Measurements from ENCODE around the gene KRT14. TPM values are rescaled to one million over a fixed set of nuclear protein-coding genes. Genes with fewer than 3 reads are reported as not detected.

Gene KRT14
- total and polyA plus RNA-seq, 2 of the 4 experiments (the other 2 are of a cell fraction): not detected

DNA sequence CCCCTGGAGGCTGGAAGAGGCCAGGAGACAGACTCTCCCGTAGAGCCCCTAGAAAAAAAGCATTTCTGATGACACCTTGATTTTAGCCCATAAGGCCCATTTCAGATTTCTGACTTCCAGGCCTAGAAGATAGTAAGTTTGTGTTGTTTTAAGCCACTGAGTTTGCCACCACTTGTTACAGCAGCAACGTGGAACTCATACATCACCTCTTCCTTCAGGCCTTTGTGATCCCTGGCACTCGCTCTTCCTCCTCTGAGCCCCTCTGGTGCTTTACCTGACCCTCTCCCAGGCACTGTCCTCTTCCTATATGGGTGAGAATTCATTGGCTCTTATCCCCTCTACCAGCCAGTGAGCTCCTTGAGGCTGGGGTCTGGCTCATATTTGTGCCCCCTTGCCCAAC is 39.9 kb downstream of the KRT14 start:
- ATAC-seq (ENCODE audit: low read depth): no peak

More for the DNA sequence above, 39.9 kb downstream of the KRT14 start:
- H2BK20ac ChIP-seq (ENCODE audit: low read depth, low read length): peak overlapping the region; percentile 97
- H3K36me3 ChIP-seq (ENCODE audit: control insufficient read depth, insufficient read depth, low read length): no peaks in the 10 kb centered on the region
- peaks cover 4% of the 10 kb centered on the region for H3K9me3 ChIP-seq (ENCODE audit: control insufficient read depth, insufficient read depth, low read length)
- H3K27ac ChIP-seq (ENCODE audit: insufficient read depth, low read length): no peak overlapping the region
- no CpG with 5 or more reads among the region's 3 CpGs for WGBS, 2 experiments (ENCODE audit: extremely low coverage in 2 of 2, insufficient read length in 1 of 2)
- intact Hi-C loops (cut with micrococcal nuclease): loop anchor here (5.0 kb wide), 1 partner anchor 900 kb away; the partner anchor contains the start of gene SMARCE1
- in situ Hi-C loops (cut with MboI; ENCODE audit: low sequenced_read_pairs): loop anchor here (5.0 kb wide), 1 partner anchor 640 kb away; no protein-coding TSS in a partner anchor
- H3K4me3 ChIP-seq (ENCODE audit: insufficient read depth, low read depth, low read length): no peak overlapping the region
- H2AK9ac ChIP-seq (replicated peaks; ENCODE audit: low read depth, low read length, poor library complexity): peak overlapping the region; percentile 100
- no peak overlapping the region for H3K18ac ChIP-seq (ENCODE audit: low read depth, low read length)
- TF ChIP-seq, protein P1, sequence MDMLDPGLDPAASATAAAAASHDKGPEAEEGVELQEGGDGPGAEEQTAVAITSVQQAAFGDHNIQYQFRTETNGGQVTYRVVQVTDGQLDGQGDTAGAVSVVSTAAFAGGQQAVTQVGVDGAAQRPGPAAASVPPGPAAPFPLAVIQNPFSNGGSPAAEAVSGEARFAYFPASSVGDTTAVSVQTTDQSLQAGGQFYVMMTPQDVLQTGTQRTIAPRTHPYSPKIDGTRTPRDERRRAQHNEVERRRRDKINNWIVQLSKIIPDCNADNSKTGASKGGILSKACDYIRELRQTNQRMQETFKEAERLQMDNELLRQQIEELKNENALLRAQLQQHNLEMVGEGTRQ (IDR thresholded peaks at IDR 0.05; ENCODE audit: low read depth, low read length): no peak
- TF ChIP-seq SMC3 (IDR thresholded peaks at IDR 0.05; ENCODE audit: low read depth, low read length): no peak
- TF ChIP-seq MXI1 (IDR thresholded peaks at IDR 0.05; ENCODE audit: borderline replicate concordance, low read depth, low read length): no peak
- TF ChIP-seq CTCF (conservative IDR thresholded peaks at IDR 0.05; ENCODE audit: low read depth, low read length): no peak
- TF ChIP-seq CEBPB (IDR thresholded peaks at IDR 0.05; ENCODE audit: low read depth, low read length): no peak
- TF ChIP-seq CHD1 (IDR thresholded peaks at IDR 0.05; ENCODE audit: low read depth, low read length): no peak
- no peak for TF ChIP-seq MAFK (IDR thresholded peaks at IDR 0.05; ENCODE audit: low read depth, low read length)
- TF ChIP-seq BHLHE40 (IDR thresholded peaks at IDR 0.05; ENCODE audit: low read depth, low read length): no peak
- BruUV-seq (replicated peaks): no TSS peak
- H2AK5ac ChIP-seq (ENCODE audit: low read depth, low read length): peak overlapping the region; percentile 100
- H3K14ac ChIP-seq (replicated peaks; ENCODE audit: low read depth, low read length): no peak overlapping the region
- ChIA-PET POLR2A (ENCODE audit: unreplicated experiment) (no interaction called here), CTCF (no interaction called here)
- dilution Hi-C loops (cut with HindIII; ENCODE audit: low sequenced_read_pairs, unreplicated experiment): no loop called here
- no peak overlapping the region for H2AFZ ChIP-seq (replicated peaks; ENCODE audit: low read length, poor library complexity)
- H3K4ac ChIP-seq (ENCODE audit: low read depth, low read length): peak overlapping the region; percentile 99
- peak overlapping the region; percentile 99 for H4K91ac ChIP-seq (ENCODE audit: insufficient read depth, low read depth, low read length)
- peaks cover 21% of the 10 kb centered on the region for H3K4me1 ChIP-seq (ENCODE audit: control insufficient read depth, insufficient read depth, low read length)
- peak overlapping the region; percentile 97 for H2BK120ac ChIP-seq (ENCODE audit: low read depth, low read length)
- no peak overlapping the region for H3K9ac ChIP-seq (ENCODE audit: low read depth, low read length)
- no peaks in the 10 kb centered on the region for H4K20me1 ChIP-seq (ENCODE audit: insufficient read depth, low read length)
- no peaks in the 10 kb centered on the region for H3K27me3 ChIP-seq (ENCODE audit: control insufficient read depth, insufficient read depth, low read length)
- no peak overlapping the region for H3K56ac ChIP-seq (ENCODE audit: extremely low read depth, insufficient read depth, low read length)
- no peak overlapping the region for H2BK5ac ChIP-seq (ENCODE audit: low read depth, low read length, poor library complexity, severe bottlenecking)
- no peak overlapping the region for H3K4me2 ChIP-seq (ENCODE audit: low read depth, low read length)
- H3K79me1 ChIP-seq (ENCODE audit: low read depth in 1 of 2, low read length in 2 of 2): no peaks in the 10 kb centered on the region
- no peak overlapping the region for H3K23ac ChIP-seq (ENCODE audit: low read depth, low read length)
- H4K5ac ChIP-seq (ENCODE audit: low read depth, low read length): peak overlapping the region; percentile 38; the same call in 1 of the 2 replicates
- no peak for DNase-seq
- H4K8ac ChIP-seq (ENCODE audit: low read depth in 2 of 2, low read length in 2 of 2): peak overlapping the region in 1 of 2 experiments; percentile 94; a peak in 1 of 4 replicates
- peaks cover 12% of the 10 kb centered on the region for H3K9me1 ChIP-seq (ENCODE audit: insufficient read depth, low read length)
- peak overlapping the region; percentile 95 for H2BK15ac ChIP-seq (ENCODE audit: low read depth, low read length)

Measured in IMR-90 (cell line).